Measurements from ENCODE around the gene BPIFB1. TPM values are rescaled to one million over a fixed set of nuclear protein-coding genes. Genes with fewer than 3 reads are reported as not detected.
A peak's percentile ranks its signal among the peaks of the same experiment; 100 is the strongest.

Gene BPIFB1
- total RNA-seq, 4 donors from 2014 or later, result not detected

DNA sequence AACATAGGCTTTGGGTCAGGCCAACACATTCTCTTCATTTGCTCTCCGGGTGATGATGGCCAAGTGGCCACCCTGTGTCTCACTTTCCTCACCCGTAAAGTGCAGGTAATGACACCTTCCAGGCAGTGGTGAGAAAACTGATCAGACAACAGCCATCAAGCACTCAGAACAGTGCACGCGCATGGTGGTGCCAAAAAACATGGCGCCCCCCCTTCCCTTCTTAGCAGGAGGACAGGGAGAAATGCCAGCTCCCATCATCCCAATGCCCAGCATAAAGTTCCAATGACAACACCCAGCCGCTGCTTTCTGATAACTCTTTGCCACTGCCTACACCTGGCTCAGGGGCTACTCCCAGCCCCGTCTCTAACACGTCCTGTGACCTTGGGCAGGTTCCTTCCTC lies 8.4 kb downstream of the BPIFB1 start:
- TF ChIP-seq POLR2A (IDR thresholded peaks at IDR 0.05), result no peak
- TF ChIP-seq, protein P1, sequence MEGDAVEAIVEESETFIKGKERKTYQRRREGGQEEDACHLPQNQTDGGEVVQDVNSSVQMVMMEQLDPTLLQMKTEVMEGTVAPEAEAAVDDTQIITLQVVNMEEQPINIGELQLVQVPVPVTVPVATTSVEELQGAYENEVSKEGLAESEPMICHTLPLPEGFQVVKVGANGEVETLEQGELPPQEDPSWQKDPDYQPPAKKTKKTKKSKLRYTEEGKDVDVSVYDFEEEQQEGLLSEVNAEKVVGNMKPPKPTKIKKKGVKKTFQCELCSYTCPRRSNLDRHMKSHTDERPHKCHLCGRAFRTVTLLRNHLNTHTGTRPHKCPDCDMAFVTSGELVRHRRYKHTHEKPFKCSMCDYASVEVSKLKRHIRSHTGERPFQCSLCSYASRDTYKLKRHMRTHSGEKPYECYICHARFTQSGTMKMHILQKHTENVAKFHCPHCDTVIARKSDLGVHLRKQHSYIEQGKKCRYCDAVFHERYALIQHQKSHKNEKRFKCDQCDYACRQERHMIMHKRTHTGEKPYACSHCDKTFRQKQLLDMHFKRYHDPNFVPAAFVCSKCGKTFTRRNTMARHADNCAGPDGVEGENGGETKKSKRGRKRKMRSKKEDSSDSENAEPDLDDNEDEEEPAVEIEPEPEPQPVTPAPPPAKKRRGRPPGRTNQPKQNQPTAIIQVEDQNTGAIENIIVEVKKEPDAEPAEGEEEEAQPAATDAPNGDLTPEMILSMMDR (IDR thresholded peaks at IDR 0.05), result no peak
- Histone ChIP-seq H3K4me3 (replicated peaks in 1 of 3) (no peak overlapping the region), H3K4me1 (no peaks in the 10 kb centered on the region), H3K9me3 (no peaks in the 10 kb centered on the region), H3K27ac (no peak overlapping the region), H3K36me3 (no peaks in the 10 kb centered on the region), H3K27me3 (no peaks in the 10 kb centered on the region)
- intact Hi-C loops (cut with DNase I), result no loop called here
- no peak for DNase-seq
- WGBS, 2 donors, result 88 to 92% methylated on average over 8 of the region's 8 CpGs

DNA sequence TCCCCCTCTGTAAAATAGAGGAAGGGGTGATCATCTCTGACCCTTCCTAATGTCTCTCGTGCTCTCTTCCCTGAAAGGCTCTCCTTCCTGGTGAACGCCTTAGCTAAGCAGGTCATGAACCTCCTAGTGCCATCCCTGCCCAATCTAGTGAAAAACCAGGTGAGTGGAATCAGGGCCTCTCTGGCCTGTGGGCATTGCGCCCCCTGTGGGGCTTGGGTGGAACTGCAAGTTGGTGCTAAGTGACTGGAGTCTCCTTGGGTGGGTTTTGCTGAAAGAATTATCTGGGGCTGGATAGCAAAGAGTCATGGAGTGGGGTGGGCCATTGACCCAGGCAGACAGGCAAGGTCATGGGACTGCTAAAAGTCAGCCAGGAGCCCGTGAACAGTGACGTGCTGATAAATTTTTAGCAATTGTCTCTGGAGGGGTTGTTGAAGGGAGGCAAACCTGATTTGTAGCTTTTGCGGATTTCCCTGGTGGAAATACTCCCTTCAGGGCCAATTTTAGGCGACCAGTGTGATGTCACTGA lies 8.9 kb downstream of the BPIFB1 start:
- Histone ChIP-seq H3K27ac (no peak overlapping the region), H3K27me3 (no peaks in the 10 kb centered on the region), H3K4me1 (no peaks in the 10 kb centered on the region), H3K36me3 (no peaks in the 10 kb centered on the region), H3K4me3 (replicated peaks in 1 of 3) (no peak overlapping the region), H3K9me3 (no peaks in the 10 kb centered on the region)
- TF ChIP-seq, protein P1 (IDR thresholded peaks at IDR 0.05), result peak; percentile 73 to 92 (median 80)
- TF ChIP-seq POLR2A (IDR thresholded peaks at IDR 0.05), result no peak
- intact Hi-C loops (cut with DNase I), result no loop called here
- peak; percentile 52 to 65 for DNase-seq
- 38 to 42% methylated on average over 7 of the region's 7 CpGs for WGBS, 2 donors

DNA sequence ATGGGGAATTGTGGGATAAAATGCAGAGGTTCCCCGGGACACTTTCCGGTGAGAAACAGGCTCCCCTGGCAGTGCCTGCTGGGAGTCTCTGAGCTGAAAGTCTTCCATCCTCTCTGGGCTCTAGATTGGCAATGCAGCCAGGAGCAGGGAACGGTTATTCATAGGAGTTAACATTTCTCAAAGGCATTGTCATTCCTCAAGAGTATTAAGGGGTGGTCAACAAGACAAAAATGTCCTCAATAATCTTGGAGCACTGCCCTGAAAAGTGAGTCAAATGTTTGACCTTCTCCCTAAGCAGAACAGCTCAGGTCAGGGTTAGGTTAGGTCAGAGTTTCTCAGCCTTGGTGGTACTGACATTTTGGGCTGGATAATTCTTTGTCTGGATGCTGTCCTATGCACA lies 13.2 kb downstream of the BPIFB1 start:
- WGBS, 2 donors, result 69 to 78% methylated on average over 3 of the region's 3 CpGs
- Histone ChIP-seq H3K27me3 (no peaks in the 10 kb centered on the region), H3K36me3 (no peaks in the 10 kb centered on the region), H3K9me3 (no peaks in the 10 kb centered on the region), H3K27ac (no peak overlapping the region), H3K4me3 (replicated peaks in 1 of 3) (no peak overlapping the region), H3K4me1 (peaks cover 0 to 5% of the 10 kb centered on the region in 2 donors)
- TF ChIP-seq, protein P1 (IDR thresholded peaks at IDR 0.05), result no peak
- TF ChIP-seq POLR2A (IDR thresholded peaks at IDR 0.05), result no peak
- intact Hi-C loops (cut with DNase I), result loop anchor here (5.0 kb wide), 1 partner anchor 389 kb away; no protein-coding TSS in a partner anchor
- DNase-seq, result no peak

DNA sequence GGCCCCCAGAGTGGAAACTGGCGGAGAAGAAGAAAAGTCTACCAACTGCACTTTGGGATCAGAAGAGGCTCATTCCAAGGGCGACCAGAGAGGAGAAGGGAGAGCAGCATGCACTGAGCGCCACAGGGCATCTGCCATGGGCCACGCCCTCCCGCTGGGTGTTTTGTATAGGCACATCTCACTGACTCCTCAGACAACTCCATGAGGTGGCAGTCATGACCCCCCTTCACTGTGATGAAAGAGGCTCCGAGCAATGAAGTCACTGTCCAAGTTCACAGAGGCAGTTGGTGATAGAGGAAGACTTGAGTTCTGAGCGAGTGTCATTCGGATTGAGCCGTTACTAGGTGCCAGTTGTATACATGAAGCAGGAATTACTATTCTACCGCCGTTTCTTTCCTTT lies 15.4 kb downstream of the BPIFB1 start:
- TF ChIP-seq POLR2A (IDR thresholded peaks at IDR 0.05), result no peak
- TF ChIP-seq, protein P1 (IDR thresholded peaks at IDR 0.05), result no peak
- H3K27ac ChIP-seq, result no peak overlapping the region
- DNase-seq, result no peak
- no peaks in the 10 kb centered on the region for H3K36me3 ChIP-seq
- intact Hi-C loops (cut with DNase I), result loop anchor here (5.0 kb wide), 1 partner anchor 391 kb away; no protein-coding TSS in a partner anchor
- H3K27me3 ChIP-seq, result no peaks in the 10 kb centered on the region
- peaks cover 0 to 5% of the 10 kb centered on the region in 2 donors for H3K4me1 ChIP-seq
- H3K4me3 ChIP-seq (replicated peaks in 1 of 3), result no peak overlapping the region
- 86 to 87% methylated on average over 11 of the region's 11 CpGs for WGBS, 2 donors
- no peaks in the 10 kb centered on the region for H3K9me3 ChIP-seq

DNA sequence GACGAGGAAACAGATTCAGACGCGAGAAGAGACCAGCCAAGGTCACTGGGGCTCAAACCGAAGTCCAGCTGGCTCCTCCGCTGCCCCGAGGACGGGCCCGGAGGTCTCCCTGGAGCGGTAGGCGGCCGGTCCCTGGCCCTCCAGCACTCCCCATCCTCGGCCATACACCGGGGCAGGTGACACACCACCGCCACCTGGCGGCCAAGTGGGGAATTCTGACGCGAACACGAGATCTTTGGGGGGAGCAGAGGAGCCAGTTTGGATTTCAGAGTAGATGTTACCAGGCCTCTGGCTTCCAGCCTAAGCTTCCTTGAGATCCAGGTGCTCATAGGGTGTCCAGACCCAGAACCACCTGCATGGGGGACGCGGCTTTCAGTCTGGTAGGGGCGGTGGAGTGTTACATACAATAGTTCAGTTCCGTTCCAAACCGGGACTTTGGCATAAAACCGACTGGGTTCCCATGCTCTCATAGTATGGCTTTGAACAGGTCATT lies 16.1 kb downstream of the BPIFB1 start:
- peak; percentile 60 to 68 for DNase-seq
- TF ChIP-seq, protein P1 (IDR thresholded peaks at IDR 0.05), result peak; percentile 75 to 94 (median 80)
- no peak for TF ChIP-seq POLR2A (IDR thresholded peaks at IDR 0.05)
- WGBS, 2 donors, result 18 to 22% methylated on average over 15 to 24 of the region's 24 CpGs
- peaks cover 0 to 5% of the 10 kb centered on the region in 2 donors for H3K4me1 ChIP-seq
- no peaks in the 10 kb centered on the region for H3K9me3 ChIP-seq
- intact Hi-C loops (cut with DNase I), result loop anchor here (5.0 kb wide), 1 partner anchor 392 kb away; no protein-coding TSS in a partner anchor
- H3K4me3 ChIP-seq (replicated peaks in 1 of 3), result no peak overlapping the region
- H3K27ac ChIP-seq, result no peak overlapping the region
- no peaks in the 10 kb centered on the region for H3K27me3 ChIP-seq
- no peaks in the 10 kb centered on the region for H3K36me3 ChIP-seq

Measured in thyroid gland (tissue), 4 donors.